Left cardiac atrium (tissue), 4 donors: Measurements from ENCODE around the gene GET4. TPM values are rescaled to one million over a fixed set of nuclear protein-coding genes. Genes with fewer than 3 reads are reported as not detected.
"Not testable (repeated sequence)": the region's sequence is repeated elsewhere in the genome, so short reads cannot be mapped to it uniquely, and the experiment has no call there.

Source experiments
- ATAC-seq, 2 donors: fragments of 200-7000 bp; cut with Tn5 transposase; one replicate each; pipeline ENCODE4 v1.9.1; 2020; ENCODE audit warnings: mild to moderate bottlenecking in 2 of 2, moderate library complexity in 2 of 2
- DNase-seq: peaks from one replicate; pipeline ENCODE4 v3.0.0-alpha.2; 2020
- intact Hi-C, 2 donors: fragments of 100-400 bp; cut with DNase I; formaldehyde crosslinking; loops; one replicate each; pipeline versions ENCODE4 v1.14.1 to v1.15.1; 2022 to 2023
- total RNA-seq, 2 donors: library from RNA; stranded (reverse); fragmentation: NEBNext Ultra II Directional; extraction: Animal tissue kit (Norgen Biotek cat#: 25700); gene quantifications; one replicate each; pipeline ENCODE4 v1.2.1, GENCODE V29; 2021
- donor health status: DM: no; HTN: yes; CAD: no.
- donor health status: DM: no; HTN: yes; CAD: no; lungs with severe emphysema.
- donor health status: DM: yes; HTN: yes; CAD: no.
- donor health status: Dilated cardiomyopathy.

Gene GET4
- total RNA-seq, 2 donors from 2014 or later = 17.8 to 28.3 TPM

DNA sequence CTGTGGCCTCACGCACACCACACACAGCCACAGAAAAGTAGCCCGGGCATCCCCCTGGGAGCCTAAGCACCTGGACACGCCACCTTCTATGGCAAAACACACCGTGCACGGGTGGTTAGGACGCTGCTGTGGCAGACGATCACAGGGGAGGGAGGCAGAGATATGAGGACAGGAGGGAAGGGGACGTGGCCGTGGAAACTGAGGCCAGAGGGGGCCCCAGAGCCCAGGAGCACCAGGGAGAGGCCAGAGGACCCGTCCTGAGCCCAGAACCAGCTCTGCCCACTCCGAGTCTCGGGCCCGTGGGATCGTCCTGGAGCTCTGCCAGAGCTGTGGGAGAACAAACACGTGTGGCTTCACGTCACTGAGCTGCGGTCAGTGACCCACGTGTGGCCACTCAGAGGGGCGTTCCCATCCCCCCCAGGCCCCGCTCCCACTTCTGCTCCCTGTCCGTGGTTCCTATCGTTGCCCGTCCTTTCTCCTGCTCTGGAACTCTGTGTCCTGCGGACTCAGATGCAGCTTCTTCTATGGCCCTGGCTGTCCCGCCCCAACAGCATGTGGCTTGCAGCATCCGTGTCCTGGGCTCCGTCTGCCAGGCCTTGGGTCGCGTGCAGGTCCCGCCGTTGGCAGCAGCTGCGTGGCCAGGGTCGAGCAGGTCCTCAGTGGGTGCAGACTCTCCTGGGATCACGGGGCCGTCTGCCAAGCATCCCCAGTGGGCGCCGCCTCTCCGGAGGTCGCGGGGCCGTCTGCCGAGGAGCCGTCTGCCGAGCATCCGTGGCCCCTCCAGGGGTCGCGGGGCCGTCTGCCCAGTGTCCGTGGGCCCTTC, 31.0 kb downstream of the GET4 start:
- peak; percentile 65 for DNase-seq
- intact Hi-C loops = no loop called here
- no peak for ATAC-seq

DNA sequence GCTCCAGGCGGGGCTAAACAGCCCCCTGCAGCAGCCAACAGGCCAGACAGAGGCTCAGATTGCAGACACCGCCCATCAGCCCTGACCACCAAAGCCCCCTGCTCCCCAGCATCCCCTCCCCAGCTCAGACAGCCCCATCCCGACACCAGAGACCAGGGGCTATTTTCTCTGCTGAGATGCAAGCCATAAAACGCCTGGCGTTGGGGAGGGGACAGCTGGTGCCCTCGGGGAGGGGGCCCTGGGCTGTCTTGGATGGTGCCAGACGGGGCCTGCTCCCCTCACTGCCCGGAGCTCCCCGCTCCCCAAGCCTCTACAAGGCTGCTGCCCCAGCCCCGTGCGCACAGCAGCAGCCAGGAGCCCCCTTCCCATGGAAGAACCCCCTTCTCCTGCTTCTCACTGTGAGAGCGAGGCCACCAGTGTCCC, 31.8 kb downstream of the GET4 start:
- no peak for DNase-seq
- ATAC-seq = no peak
- intact Hi-C loops = no loop called here

DNA sequence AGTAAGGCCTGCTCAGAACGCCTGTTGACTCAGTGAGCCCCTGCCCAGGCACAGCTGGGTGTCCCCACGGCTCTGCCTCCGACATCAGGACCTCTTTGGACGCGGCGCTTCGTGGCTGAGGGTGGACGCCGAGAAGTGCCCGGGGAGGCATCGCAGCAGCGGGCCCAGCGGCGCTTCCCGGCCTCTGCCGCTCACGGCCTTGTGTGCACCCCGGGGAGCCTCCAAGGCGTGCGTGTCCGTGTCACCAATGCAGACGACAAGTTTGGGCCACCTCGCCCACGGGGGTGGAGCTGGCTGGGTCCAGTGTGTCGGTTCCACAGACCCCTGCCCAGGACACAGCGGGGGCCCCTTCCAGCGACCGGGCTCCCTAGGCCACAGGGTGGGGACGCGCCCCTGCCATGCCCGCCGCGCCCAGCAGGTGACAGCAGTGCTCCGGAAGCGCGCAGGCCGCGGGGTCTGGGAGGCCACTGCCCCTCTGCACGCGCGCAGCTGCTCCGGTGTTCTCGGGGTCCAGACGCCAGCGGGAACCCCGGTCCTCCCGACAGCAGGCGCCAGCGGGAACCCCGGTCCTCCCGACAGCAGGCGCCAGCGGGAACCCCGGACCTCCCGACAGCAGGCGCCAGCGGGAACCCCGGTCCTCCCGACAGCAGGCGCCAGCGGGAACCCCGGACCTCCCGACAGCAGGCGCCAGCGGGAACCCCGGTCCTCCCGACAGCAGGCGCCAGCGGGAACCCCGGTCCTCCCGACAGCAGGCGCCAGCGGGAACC, 32.4 kb downstream of the GET4 start:
- intact Hi-C loops = not testable (repeated sequence)
- DNase-seq = peak; percentile 79
- ATAC-seq = peak; percentile 78 to 87

DNA sequence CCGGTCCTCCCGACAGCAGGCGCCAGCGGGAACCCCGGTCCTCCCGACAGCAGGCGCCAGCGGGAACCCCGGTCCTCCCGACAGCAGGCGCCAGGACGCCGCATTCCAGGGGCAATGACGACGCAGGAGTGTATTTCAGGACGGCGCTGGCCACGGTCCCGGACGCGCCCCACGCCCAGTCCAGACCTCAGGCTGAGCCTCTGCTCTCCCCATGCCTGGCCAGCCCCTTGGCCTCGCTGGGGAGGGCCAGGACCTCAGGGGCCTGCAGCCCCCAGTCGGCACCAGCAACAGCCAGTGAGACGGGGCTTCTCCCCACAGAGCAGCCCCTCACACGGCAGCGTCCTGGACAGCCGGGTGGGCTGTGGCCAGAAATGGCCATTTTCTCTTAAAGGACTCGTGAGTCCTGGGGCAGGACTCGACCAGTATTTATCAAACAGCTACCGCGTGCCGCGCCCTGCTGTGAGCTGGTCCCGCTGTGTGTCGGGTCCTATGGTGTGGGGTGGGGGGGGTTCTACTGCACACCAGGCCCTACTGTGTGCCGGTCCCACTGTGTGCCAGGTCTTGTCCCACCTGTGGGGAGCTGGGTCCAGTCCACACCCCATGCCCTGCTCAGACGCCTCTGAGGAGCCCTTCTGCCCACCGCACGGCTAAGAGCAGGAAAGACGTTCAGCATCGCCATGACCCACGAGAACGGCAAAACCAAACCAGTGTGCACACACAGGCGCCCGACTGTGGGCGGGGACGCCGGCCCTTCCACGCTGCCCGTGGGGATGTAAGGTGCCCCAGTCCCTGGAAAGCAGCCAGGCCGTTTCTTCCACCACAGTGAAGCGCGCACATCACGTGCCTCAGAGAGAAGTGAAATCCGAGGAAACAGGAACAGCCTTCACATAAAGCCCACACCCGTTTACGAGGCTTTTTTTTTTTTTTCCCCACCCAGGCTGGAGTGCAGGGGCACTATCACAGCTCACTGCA, 33.3 kb downstream of the GET4 start:
- peak; percentile 65 to 67 for ATAC-seq
- DNase-seq = peak; percentile 80
- intact Hi-C loops = loop anchor here in 1 of 2 donors (5.0 kb wide), 1 partner anchor 43 kb away; the partner anchor contains the start of gene ADAP1

DNA sequence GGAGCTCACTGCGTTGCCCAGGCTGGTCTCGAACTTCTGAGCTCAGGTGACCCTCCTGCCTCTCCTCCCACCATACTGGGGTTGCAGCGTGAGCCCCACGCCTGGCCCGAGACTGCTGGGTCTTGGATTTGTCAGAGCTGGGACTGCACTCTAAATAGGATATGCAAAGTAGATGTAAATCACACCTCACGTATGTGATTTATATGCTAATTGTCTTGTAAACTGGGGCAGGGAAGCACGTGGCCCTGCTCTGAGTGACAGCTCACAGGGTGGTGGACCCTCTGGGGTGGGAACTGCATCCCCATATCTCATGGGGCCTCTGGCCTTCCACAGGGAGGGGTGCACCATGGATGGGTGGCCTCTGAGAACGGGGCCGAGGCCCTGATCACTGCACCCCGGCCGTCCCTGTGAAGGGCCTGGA, 34.1 kb downstream of the GET4 start:
- ATAC-seq = no peak
- intact Hi-C loops = loop anchor here in 1 of 2 donors (5.0 kb wide), 1 partner anchor 42 kb away; the partner anchor contains the start of gene ADAP1
- DNase-seq = no peak

DNA sequence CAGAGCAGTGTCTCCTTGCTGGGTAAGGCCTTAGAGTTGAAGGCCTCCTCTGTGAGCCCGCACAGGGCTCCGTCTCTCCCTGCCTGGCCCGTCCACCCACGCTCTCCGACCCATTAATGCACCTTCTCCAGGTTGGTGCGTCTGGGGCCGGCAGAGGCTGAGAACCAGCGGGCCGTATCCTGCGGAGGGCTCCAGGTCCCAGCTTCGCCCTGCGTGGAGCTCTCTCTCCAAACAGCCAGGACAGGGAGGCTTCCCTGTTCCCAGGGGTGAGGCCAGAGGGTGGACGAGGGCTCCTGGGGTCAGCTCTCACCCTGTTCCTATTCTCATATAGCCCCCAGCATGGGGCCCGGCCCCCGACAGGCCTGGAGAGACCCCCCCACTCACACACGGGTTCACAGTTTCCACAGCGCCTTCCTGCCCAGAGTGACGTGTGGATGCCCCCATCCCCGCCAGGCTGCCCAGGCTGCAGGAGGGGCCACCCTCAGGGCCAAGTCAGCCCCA, 34.6 kb downstream of the GET4 start:
- intact Hi-C loops = loop anchor here in 1 of 2 donors (5.0 kb wide), 1 partner anchor 41 kb away; the partner anchor contains the start of gene ADAP1
- DNase-seq (no peak), ATAC-seq (no peak)

DNA sequence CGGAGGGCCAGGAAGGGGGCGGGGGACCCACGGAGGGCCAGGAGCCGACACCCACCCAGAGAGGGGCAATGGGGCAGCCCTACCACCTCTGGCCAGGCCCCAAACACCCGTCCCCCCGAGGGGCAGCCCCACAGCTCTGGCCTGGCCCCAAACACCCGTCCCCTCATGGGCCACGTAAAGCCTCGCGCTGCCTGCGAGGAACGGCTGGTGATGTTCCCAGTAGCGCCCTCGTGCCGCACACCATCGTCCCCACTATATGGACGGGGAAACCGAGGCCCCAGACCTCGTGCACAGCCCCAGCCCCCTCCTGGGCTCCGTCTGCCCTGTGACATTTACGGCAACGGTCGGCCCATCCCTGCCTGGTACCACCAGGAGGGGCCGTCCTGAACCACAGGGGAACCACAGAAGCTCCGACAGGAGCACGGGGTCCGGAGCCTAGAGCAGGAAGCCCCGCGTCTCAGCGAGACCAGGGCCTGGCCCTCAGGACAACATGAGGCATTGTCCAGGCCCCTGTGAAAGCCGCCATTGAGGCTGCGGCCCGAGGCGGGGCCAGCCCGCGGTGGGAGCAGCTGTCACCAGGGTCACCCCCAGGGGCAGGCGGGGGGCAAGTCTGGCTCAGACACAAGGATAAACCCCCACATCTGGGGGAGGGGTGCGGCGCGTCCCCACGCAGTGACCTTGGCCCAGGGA, 35.6 kb downstream of the GET4 start:
- ATAC-seq (no peak), DNase-seq (no peak)
- intact Hi-C loops = loop anchor here in 1 of 2 donors (5.0 kb wide), 1 partner anchor 40 kb away; the partner anchor contains the start of gene ADAP1

DNA sequence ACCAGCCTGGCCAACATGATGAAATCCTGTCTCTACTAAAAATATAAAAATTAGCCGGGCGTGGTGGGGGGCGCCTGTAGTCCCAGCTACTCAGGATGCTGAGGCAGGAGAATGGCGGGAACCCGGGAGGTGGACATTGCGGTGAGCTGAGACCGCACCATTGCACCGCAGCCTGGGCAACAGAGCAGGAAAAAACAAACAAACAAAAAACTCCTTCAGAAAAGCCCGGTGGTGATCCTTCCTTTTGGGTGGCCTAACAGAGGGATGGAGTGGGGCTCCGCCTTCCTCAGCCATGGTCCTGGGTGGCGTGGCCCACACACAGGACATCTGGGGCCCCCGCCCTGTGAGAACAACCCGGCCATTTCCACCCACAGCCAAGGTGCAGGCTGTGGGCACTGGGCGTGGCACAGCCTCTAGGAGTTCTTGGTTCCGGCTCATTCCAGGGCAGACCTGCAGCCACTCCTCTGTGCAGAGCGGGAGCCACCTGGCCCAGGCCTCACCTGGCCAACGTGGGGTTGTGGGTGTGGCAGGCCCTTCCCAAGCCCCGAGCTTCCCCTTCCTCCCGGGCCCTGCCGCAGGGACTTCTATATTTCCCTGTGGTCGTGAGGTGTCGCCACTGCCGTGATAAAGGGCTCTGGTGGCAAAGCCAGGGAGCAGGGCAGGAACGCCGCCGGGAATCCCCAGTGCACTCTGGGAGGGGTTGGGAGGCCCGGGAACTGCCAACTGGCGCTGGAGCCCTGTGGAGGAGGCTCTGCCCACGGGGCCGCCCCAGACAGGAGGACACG, 37.6 kb downstream of the GET4 start:
- no peak for DNase-seq
- no peak for ATAC-seq

DNA sequence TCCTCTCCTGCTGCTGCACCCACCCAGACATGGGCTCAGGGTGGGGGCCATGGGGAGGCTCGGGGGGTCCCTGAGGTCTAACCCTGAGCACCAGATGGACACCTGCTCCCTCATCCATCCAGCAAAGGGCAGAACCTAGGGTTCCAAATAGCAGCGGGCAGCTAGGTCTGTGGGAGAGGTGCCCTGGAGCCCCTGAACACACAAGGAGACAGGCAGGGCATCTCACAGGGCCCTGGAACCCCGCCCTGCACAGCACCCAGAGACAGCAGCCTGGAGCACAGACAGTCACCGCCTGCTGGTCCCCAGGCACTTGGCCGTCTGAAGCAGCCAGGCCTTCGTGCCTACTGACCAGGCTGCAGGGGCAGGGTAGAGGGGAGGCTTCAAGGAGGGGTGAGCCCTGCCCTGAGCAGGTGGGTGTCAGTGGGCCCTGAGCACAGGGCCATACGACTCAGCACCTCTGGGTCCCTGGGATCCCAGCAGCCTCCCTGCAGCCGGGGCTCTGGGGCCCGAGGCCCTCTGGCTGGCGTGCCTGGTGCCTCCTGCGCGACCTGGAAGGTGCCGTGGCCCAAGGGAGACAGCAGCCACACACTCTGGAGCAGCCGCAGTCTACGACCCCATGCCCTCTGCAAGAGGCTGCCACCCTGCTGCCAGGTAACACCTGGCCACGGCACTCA, 38.3 kb downstream of the GET4 start:
- no peak for DNase-seq
- intact Hi-C loops = loop anchor here in 1 of 2 donors (5.0 kb wide), 1 partner anchor 38 kb away; the partner anchor contains the start of gene ADAP1
- ATAC-seq = no peak

More for the DNA sequence above, 37.6 kb downstream of the GET4 start:
- intact Hi-C loops = loop anchor here in 1 of 2 donors (5.0 kb wide), 1 partner anchor 38 kb away; the partner anchor contains the start of gene ADAP1

DNA sequence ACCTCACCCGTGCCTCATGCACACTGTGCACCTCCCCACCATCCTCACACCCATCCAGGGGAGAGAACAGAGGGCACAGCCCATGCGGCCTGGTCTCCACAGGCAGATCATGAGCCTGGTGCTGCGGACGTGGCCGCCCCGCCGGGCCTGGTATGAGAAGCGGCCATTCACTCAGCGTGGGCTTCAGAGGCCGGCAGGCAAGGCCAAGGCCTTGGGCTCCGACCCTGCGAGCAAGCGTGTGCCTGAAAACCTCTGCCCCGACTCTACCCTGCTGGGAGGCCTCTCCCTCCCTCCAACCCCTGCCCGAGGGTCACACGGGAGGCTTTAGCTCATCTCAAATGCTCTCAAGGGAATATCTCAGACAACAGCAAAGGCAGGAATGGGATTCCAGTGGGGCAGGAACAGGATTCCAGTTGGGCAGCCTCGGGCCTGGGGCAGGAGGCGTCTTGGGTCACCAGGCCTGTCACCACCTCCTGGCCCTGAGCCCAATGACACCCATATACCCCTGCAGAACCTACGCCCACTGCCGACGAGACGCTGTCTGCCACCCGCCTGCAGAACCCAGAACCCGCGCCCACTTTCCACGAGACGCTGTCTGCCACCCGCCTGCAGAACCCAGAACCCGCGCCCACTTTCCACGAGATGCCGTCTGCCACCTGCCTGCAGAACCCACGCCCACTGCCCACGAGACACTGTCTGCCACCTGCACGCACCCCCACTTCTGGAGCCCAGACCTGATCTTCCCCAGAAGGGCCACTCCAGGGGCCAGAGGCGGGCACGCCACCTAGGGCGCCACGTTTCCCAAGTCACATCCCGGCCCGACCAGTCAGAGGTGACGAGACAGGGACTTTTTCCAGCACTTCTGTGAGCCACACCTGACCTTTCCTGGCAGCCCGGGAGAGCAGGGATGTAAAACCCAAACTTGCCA, 39.2 kb downstream of the GET4 start:
- intact Hi-C loops = no loop called here
- ATAC-seq (no peak), DNase-seq (no peak)

DNA sequence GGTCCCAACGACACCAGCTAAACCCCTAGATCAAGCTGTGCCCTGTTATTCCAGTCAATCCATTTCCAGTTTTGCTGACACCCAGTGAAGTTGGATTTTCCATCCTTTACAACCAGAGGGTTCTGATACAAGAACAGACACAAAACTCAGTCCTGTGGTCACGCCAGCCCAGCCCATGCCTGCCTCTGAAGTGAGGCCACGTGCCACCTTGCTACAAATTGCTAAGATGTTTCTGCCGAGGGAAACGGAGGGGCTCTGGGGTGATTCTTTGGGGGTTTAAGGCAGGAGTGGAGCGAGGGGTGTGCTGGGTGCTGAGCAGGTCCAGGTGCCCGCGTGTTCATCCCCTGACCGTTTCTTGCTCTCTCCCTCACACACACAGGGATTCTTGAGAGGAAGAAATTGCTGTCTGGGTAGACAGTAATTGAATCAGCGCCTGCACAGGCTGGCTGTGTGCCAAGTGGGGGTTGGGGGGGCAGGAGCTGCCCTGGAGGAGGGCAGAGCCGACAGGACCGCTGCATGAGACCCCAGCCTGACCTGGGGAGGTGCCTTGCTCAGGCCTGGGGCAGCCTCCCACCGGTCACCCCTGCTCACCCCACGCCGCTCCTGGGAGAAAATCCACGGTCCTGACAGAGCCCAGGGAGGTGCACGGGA, 40.1 kb downstream of the GET4 start:
- DNase-seq (peak; percentile 15), ATAC-seq (peak in 1 of 2 donors; percentile 11)
- intact Hi-C loops = no loop called here

DNA sequence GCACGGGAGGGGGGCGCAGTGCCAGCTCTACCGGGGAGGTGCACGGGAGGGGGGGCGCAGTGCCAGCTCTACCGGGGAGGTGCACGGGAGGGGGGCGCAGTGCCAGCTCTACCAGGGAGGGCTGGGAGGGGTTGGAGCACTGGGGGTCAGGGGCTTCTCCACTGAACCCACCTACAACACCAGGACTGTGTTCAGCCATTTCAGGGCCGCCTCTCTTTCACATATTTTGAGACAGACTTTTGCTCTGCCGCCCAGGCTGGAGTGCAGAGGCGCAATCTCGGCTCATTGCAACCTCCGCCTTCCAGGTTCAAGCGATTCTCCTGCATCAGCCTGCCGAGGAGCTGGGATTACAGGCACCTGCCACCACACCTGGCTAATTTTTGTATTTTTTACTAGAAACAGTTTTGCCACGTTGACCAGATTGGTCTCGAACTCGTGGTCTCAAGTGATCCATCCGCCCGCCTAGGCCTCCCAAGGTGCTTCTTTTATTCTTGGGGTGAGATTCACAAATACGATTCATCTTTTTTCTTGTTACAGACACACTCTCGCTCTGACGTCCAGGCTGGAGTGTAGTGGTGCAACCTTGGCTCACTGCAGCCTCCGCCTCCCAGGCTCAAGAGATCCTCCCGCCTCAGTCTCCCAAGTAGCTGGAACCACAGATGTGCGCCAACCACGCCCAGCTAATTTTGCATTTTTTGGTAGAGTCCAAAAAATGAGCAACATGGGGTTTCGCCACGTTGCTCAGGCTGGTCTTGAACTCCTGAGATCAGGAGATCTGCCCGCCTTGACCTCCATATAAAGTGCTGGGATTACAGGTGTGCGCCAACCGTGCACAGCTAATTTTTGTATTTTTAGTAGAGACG, 41.1 kb downstream of the GET4 start:
- DNase-seq (peak; percentile 18), ATAC-seq (no peak)
- intact Hi-C loops = no loop called here

DNA sequence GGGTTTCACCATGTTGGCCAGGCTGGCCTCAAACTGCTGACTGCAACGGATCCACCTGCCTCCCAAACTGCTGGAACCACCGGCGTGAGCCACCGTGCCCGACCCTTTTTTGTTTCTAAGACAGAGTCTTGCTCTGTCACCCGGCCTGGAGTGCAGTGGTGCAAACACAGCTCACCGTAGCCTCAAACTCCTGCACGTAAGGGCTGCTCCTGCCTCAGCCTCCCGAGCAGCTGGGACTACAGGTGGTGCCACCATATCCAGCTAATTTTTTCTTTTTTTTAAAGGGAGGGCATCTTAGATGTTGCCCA, 41.7 kb downstream of the GET4 start:
- DNase-seq (no peak), ATAC-seq (no peak)
- intact Hi-C loops = no loop called here

DNA sequence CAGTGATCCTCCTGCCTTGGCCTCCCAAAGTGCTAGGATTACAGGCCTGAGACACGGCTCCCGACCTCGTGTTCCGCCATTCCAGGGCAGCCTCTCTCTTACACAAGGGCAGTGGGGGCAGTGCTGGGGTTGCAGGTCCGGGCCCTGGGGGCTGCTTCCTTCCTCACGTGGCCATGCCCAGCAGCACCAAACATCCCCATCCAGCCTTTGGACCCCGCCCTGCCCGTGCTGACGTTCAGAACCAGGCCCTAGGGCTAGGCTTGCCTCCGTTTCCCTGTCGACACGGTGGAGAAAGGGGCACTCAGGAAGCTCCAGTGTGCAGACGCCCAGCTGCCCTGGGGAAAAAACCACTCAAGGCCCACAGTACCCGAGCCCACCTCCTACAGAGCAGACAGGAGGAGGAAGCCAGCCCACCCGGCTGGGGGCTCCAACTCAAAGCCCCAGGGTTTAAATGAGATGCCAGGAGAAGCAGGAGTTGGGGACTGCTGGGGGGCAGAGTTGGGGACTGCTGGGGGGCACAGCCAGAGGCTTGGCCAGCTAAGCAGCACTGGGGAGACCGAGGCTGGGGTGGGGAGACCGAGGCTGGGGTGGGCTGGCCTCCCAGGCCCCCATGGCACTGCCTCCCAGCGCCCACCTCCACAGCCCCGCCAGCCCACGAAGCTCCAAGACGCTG, 42.2 kb downstream of the GET4 start:
- ATAC-seq (no peak), DNase-seq (peak; percentile 13)
- intact Hi-C loops = no loop called here
